ENCODE results near the gene DGKZ.

- peak; percentile 93 to 99 for TF ChIP-seq CTCF (conservative IDR thresholded peaks at IDR 0.05; ENCODE audit: low read depth in 2 of 2)
- no peak for TF ChIP-seq EZH2 (IDR thresholded peaks at IDR 0.05; ENCODE audit: low read depth, unreplicated experiment)
- TF ChIP-seq POLR2AphosphoS5 (IDR thresholded peaks at IDR 0.05; ENCODE audit: low read depth): 0 out of 2 replicates have a peak, but pooled peaks have one; percentile 14
- no peak for TF ChIP-seq CREB1 (CRISPR knock-in tag; IDR thresholded peaks at IDR 0.05; ENCODE audit: low read depth)
- no peak for TF ChIP-seq REST (IDR thresholded peaks at IDR 0.05; ENCODE audit: unreplicated experiment)
- no peak for TF ChIP-seq JUNB (IDR thresholded peaks at IDR 0.05; ENCODE audit: unreplicated experiment)
- TF ChIP-seq ZNF462 (CRISPR knock-in tag; IDR thresholded peaks at IDR 0.05): no peak
- TF ChIP-seq EZH2phosphoT487 (IDR thresholded peaks at IDR 0.05; ENCODE audit: unreplicated experiment): no peak
Observed at GRCh38 chr11:46315033-46315738, 32.1 kb upstream of the DGKZ start.

Measured in GM23338 (cell line).